ELF-1 (cell line): Measurements from ENCODE around the gene MAP1LC3A.

Experiments used
- DNase-seq: peaks from one replicate; pipeline ENCODE4 v3.0.0-alpha.2; 2016; ENCODE audit warnings: low read depth, low spot score

MAP1LC3A gene

GRCh38 chr20:34529742-34530141 is 28.8 kb upstream of the MAP1LC3A start:
- DNase-seq: no peak

GRCh38 chr20:34530342-34530741 is 28.2 kb upstream of the MAP1LC3A start:
- no peak for DNase-seq

- no peak for DNase-seq
These were observed 26.8 kb upstream of the MAP1LC3A start for GRCh38 chr20:34531608-34532265.

GRCh38 chr20:34532320-34532719 is 26.2 kb upstream of the MAP1LC3A start:
- no peak for DNase-seq

- DNase-seq: no peak
These were observed 25.8 kb upstream of the MAP1LC3A start for GRCh38 chr20:34532756-34533155.

- DNase-seq: no peak
These were observed 23.9 kb upstream of the MAP1LC3A start for GRCh38 chr20:34534391-34535165.

GRCh38 chr20:34535301-34535840 is 23.1 kb upstream of the MAP1LC3A start:
- DNase-seq: no peak

GRCh38 chr20:34535857-34536256 is 22.7 kb upstream of the MAP1LC3A start:
- DNase-seq: no peak

GRCh38 chr20:34536798-34537394 is 21.6 kb upstream of the MAP1LC3A start:
- DNase-seq: peak; percentile 81

GRCh38 chr20:34537651-34538050 is 20.9 kb upstream of the MAP1LC3A start:
- no peak for DNase-seq

- peak; percentile 53 for DNase-seq
These were observed 19.8 kb upstream of the MAP1LC3A start for GRCh38 chr20:34538671-34539123.

- no peak for DNase-seq
These were observed 18.8 kb upstream of the MAP1LC3A start for GRCh38 chr20:34539756-34540155.

- no peak for DNase-seq
These were observed 17.8 kb upstream of the MAP1LC3A start for GRCh38 chr20:34540596-34541263.

- no peak for DNase-seq
These were observed 17.1 kb upstream of the MAP1LC3A start for GRCh38 chr20:34541264-34541901.

GRCh38 chr20:34541917-34542316 is 16.6 kb upstream of the MAP1LC3A start:
- no peak for DNase-seq

GRCh38 chr20:34542439-34542838 is 16.1 kb upstream of the MAP1LC3A start:
- DNase-seq: no peak

- no peak for DNase-seq
These were observed 15.0 kb upstream of the MAP1LC3A start for GRCh38 chr20:34543463-34544056.

- DNase-seq: peak; percentile 24
These were observed 14.3 kb upstream of the MAP1LC3A start for GRCh38 chr20:34544109-34544796.

- DNase-seq: no peak
These were observed 11.8 kb upstream of the MAP1LC3A start for GRCh38 chr20:34546751-34547181.
